NCI-H345 treated with DMSO at 0.1 percent for 48 hours (cell line): ENCODE results near the gene TUBB.

Experiments used
- DNase-seq: peaks from one replicate; lab custom pipeline; 2025; ENCODE audit not compliant: unreplicated experiment; lab: John Stamatoyannopoulos, UW

The TUBB gene

DNA sequence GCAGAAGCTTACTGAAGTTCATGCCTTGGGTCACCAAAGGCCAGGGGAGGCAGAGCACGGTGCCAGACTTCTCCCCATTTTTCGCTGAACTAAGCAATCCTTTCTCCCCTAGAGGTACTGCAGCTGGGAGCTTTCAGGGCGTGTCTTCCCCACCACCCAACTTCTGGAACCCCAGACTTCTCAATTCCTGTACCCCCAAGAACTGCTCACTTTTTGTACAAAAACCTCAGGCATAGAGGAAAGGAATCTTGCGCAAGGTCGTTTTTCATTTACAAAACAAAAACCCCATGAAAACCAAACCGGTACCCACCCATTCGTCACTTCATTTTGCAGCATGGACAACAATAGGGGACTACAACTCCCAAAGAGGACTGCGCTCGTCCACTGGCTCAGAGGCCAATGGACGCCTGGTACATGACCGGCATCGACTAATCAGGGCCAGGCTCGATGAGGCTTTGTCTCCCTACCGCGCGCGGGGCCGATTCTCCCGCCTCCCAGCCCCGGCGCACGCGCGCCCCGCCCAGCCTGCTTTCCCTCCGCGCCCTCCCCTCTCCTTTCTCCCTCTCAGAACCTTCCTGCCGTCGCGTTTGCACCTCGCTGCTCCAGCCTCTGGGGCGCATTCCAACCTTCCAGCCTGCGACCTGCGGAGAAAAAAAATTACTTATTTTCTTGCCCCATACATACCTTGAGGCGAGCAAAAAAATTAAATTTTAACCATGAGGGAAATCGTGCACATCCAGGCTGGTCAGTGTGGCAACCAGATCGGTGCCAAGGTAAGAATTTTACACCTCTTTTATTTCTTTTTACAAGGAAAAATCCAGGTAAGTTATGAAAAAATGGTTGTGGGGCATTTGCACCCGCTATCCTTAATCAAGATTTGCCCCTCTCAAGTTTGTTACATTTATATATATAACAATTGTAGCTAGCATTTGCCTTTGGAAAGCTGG, at the start of gene TUBB:
TUBB (plus strand) TSS at position 562 of the 947 bp plus-strand sequence; CDS start at position 717, 155 bp downstream.
- peak; percentile 95 for DNase-seq

DNA sequence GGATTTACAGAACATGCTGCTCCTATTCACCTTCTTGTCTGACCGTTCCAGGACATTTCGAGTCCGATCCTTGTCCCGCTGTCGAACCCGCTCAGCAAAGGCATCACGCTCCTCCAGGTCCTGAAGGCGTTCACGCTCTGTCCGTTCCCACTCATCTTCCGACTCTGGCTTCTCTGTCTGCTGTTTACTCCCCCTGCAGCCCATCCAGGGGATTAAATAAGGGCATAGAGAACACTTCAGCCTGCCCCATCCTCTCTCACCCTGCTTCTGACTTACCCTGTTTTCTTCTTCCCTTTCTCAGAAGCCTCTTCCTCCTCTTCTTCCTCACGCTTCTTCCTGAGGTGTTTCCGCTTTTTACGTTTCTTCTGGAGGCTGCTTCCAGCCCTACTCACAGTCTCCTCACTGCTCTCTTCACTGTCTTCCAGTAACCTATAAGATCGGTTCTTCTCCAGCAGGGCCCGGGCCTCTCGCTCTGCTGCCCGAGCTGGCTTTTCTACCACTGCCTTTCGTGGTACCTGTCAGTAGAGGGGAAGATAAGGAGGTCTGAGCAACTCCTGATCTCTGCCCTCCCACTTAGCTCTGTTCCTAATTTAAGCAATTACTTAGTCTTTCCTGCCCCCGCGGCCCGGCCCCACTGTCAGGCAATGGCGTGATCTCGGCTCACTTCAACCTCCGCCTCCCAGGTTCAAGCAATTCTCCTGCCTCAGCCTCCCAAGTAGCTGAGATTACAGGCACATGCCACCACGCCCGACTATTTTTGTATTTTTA, 49.2 kb upstream of the TUBB start:
- no peak for DNase-seq

DNA sequence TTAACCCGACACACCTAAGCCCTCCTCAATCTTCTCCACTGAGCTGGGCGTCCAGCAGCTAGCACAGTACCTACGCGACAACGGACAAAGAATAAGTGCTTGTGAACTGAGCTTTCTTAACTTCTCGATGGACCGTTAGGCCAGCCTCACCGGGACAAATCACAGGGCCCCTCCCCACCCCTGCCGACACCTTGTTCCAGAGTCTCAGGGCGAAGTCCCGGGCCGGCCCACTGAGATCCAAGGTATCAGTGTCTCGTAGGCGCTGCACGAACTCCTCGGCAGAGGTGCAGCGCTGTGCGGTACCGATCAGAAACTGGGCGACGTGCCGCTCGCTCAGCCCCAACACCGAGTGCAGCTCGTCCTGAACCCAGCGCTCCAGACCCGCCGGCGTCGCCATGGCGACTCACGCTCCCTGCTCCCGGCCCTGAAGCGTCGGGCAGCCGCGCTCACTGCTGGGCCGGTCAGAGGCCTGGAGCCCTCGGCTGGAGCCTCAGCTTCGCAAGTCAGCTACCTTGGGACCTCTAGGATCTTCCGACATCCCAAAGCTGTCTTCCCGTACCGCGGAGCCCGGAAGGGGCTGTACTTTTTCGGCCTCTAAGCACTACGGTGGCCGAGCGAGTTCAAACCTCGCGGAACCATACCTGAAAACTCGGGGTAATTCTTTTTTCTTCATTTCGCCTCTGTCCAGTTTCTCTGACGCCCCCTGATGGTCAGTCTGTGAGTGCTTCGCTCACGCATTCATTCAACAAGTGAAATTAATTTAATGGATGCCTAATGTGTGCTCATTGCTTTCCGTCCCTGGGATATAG, 47.5 kb upstream of the TUBB start, which contains the start of gene DHX16:
DHX16 (minus strand) TSS at position 562 of the 809 bp plus-strand sequence; CDS start at position 397, 165 bp downstream.
- DNase-seq: peak; percentile 94

DNA sequence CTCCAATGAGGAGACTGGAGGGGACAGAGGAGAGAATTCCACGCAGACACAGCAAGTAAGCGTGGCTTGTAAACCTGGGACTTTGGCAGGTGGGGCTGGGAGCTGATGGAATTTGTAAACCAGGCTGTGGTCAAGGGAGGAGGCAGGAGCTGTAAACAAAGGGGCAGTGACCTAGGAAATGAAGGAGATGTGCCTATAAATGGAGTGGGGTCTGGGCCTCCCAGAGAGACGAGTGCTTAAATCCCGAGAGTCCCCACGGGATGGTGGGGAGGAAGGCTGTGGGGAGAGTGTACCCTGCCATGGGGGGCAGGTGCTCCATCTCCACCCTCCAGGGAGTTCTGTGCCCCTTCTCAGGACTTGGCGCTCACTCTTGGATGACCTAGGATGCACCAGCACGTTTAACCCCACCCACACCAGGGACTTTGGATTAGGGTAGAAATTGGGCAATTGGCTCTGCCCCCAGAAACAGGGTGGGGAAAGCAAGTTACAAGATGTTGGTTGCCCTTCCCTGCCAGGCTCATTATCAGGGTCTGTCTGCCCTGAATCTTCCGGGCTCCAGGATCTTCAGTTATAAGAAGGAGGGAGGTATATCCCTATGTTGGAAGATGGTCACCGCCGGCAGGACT, 43.4 kb upstream of the TUBB start:
- DNase-seq: no peak

DNA sequence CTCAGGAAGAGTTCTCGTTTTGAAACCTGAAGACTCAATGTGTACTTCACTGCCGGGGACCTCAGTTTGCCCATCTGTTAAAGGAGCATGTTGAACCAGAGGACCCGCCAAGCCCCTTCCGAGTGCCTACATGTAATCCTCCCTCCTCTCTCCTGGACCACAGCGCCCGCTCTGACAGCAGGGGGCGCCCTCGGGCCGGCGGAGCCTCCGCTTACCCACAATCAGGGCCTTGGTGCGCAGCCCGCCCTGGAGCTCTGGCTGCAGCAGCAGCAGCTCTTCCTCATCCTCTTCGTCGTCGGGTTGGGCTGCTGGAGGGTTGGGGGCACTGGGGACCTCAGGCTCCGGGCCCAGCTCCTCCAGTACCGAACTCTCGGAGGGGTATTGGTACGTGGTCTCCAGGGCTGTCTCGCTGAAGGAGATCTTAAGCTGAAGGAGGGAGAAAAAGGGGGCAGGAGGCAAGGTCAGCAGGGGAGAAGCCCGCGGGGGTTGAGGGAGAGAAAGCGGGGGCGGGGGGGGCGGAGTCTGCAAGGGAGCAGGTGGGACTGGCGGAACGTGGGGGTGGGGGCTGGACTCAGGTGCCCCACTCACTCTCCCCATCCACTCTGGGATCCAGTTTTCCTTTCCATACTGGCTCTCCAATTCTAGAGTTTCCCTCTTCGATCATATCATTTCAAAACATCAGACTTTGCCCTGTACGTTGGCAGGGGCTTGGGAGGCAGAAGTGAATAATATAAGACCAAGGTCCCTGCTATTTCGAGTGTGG, 41.0 kb upstream of the TUBB start:
- no peak for DNase-seq

DNA sequence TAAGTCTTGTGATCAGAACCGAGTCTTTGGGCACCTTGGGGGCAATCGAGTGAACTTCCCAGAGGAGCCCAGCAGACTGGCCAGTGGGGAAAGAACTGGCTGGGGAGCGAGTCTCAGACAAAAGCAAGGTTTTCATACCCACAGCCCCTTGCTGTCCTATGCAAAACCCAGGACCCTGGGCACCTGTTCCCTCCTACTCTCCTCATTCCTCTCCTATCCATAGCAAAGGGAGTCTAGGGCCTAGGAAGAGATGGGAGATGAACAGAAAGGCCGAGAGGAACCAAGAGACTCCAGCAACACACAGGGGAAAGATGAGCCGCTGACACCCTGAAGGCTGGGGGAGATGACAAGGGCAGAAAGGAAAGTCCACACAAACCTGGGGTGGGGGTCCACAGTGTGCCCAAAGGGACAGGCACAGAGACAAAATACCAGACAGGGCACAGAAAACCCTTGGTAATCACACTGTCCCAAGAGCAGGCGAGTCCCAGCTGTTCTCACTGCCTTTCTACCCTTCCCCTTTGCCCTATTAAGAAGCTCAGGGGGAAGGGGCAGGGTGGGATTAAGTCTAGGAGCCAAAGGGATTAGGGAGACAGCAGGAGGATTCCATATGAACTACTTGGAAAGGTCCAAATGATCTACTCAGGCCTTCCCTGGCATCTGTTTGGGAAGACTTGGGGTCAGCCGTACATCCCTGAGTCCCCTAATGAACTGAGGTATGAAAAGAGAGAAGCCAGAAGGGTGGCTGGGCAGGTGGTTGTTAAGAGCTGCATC, 40.2 kb upstream of the TUBB start:
- DNase-seq: no peak

DNA sequence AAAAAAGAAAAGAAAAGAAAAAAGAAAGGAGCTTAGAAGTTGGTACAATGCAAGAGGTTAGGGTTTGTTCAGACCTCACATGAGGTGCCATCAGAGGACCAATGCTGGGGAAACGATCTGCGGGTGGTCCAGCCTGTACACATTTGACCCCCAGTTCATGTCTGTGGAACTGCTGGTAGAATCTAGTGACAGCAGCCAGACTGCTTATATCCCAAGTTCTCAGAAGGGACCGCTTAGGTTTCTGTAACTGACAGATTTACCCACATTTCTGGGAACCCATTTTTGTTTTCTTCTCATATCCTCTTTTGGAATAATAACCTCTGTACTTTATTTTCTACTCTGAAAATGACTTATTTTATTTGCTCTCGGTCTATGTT, 38.4 kb upstream of the TUBB start:
- no peak for DNase-seq

DNA sequence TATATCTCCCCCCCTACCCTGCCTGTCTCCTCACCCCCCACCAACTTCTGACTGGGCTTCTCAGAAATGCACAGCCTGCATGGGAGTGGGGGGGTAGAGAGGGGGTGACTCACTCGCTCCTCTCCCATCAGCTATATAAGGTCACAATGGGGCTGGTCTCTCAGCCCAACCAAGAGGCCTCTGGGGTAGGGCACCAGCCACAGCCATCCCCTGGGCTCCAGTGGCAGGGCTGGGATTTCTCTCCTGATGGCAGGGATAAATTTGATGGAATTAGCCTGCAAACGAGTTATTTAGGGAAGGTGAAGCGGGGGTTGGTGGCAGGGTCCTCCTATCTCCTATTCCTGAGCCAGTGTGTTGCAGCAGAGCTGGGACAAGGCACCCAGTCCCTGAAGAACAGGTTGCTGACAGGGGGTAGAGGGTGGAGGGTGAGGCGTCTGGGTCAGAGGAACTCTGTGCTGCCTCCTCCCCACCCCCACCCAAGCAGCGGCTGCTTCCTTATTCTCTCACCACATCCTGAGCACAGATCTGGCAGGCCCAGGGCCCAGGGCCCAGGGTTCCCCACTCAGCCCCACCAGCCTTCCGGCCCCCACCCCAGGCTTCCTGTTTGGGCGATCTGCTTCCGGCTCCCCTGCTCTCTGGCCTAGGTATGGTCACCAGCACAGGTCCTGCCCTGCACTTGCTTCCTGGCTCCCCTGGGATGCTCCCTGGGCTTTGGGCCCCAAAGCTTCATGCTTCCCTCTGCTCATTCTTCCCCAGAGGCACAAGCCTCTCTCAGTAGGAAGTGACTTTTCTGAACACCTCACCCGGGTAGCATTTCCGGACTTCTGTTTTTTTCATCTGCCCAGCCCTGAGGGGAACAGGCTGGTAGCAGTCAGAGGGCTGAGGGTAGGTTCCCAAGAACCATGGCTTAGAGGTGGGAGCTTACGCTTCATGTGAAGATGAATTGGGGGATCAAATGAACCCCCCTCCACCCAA, 37.7 kb upstream of the TUBB start:
- DNase-seq: no peak

DNA sequence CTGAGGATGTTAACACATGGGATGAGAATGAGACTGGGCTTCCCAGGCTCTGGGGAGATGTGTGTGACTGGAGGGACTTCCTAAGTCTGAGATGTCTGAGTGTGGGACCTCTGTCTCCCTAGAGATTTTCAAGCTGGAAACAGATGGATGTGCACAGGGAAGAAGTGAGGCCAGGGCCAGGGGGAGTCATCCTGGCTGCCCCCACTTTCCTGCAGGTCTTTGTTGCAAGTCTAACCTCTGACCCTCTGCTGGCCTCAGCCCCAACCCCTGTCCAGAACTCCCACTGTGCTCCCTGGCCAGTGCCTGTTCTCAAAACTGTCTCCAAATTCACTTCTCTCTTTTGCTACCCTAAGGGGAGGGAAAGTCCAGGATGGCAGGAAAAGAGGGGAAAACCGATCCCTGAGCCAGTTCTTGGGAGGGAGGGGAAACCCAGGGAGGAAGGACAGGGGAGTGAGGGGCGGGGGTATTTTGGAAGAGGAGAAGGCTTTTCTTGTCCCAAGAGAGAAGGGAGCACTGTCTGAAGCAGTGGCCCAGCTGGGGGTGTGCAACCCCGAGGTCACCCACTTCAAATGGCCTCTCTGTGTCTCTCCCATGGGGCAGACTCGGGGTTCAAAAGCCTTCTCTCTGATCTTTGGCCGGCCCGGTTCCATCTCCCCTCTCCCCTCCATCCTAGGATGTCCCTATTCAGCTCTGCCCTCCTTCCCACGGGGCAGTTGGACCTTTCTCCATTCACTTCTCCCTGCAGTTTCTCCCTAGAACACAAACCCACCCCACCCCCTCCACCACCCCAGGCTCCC, 36.8 kb upstream of the TUBB start:
- no peak for DNase-seq

DNA sequence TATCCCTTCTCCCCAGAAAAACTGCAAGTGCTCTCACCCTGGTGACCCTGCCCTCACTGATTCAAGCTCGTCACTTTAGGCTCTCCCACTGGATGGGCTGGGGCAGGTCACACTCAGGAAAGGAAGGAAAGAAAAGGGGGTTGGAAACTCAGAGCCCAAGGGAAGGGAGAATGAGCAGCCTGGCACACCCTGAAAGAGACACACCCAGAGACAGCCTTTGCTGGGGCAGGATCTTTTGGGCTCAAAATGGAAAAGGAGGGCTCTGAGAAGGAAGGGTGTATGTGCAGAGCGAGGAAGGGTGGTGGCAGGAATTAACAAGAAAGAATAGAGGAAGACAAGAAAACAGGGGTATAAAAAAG, 36.2 kb upstream of the TUBB start:
- DNase-seq: no peak

DNA sequence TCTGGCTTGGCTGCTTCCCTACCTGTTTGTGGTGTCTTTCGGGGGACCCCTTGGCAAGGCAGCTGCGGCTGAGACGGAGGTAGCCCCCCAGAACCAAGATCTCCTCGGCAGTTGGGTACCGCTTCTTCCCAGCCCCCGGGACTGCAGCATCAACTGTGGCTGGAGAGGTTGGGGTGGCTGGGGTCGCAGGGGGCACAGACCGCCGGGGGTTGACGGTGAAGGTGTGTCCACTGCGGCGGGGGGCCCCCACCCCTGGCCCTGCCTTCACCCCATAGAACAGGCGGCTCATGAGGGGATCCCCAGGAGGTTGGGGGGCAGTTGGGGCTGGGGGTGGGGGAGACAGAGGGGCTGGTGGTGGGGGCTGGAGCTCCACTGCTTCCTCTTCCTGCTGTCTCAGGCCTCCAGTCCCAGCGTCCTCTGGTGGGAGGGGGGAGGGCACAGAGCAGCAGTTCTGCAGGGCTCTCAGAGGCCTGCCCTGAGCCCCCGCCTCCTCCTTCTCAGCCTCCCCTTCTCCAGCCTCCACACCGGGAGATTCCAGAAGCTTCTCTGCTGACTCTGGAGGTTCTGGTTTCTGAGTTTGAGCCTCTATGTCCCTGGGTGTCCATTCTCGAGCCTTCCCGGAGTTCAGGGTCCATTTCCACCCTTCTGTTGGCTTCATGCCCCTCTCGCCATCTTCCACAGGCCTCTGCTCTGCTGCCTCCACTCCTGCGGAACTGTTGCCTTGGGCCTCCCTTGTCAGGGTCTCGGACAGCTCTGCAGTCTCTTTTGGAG, 35.6 kb upstream of the TUBB start:
- no peak for DNase-seq

DNA sequence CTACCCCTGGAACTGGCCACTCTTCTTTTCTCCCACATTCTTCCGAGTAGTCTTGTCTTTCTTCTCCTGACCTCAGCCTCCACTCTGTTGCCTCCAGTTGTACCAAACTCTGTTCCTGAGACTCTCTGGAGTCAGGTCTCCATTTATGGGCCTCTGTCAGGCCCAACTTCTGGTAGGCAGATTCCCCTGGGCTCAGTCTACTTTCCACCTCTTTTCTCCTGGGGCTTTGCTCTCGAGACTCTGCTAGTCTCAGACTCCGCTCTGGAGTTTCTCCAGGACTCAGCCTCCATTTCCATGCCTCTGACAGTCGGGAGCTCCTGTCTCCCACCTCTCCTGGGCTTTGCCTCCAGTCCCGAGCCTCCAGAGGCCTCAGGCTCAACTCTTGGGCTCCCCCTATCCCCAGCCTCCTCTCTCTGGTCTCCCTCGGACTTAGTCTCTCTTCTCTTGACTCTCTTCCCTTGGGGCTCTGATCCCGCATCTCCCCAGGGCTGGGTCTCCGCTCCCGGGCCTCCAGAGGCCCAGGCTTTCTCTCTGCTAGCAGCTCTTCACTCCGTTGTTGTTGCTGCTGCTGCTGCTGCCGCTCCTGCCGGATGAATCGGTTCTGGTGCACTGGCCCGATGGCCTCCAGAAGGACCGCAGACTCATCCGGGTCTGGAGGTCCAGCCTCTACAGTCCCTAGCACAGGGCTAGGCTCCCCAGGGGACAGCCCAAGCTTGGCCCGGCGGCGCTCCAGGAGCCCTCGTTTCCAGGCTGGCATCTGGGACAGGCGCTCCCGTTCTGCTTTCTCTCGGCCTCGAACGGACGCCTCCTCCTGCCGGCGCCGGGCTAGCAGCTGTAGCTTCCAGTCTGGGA, 34.8 kb upstream of the TUBB start:
- DNase-seq: no peak

DNA sequence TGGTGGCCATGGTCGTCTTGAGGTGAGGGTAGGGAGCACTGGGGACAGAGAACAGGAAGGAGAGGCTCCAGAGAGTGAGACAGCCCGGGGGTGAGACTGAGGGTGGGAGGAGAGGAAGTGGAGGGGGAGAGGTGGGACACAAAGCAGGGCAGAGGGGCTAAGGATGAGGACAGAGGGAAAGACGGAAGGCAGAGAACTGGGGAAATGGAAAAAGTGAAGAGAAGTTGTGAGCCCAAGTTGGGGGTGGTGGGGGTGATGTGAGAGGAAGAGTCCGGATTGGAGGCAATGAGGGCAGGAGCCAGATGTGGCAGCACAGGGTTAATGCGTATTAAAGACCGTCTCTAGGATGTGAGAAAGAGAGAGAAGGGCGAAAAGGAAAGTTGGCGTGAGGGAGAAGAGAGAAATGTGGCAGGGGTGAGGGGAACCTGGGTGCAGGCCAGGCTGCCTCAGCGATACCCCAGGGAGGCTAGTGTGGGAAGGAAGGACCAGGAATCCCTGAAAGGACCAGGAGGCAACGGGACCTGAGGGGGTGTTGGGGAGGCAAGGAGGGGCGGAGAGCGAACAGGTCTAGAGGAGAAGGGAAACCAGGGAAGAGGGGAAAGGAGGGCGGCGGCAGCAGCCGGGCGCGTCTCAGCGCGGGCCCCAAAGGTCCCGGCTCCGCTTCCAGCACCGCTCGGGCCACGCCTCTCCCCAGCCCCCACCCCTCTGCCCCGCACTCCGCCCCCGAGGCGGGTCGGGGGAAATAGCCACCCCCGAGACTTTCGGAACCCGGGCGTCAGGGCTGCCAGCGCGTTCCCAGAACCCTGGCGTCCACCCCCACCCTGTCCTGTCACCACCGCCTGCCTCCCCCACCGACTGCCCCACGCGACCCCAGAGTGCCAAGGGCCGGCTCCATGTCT, 33.9 kb upstream of the TUBB start, which contains the start of gene PPP1R18:
PPP1R18 (minus strand) TSS at position 637 of the 899 bp plus-strand sequence; CDS start at position 10, 627 bp downstream.
- no peak for DNase-seq

DNA sequence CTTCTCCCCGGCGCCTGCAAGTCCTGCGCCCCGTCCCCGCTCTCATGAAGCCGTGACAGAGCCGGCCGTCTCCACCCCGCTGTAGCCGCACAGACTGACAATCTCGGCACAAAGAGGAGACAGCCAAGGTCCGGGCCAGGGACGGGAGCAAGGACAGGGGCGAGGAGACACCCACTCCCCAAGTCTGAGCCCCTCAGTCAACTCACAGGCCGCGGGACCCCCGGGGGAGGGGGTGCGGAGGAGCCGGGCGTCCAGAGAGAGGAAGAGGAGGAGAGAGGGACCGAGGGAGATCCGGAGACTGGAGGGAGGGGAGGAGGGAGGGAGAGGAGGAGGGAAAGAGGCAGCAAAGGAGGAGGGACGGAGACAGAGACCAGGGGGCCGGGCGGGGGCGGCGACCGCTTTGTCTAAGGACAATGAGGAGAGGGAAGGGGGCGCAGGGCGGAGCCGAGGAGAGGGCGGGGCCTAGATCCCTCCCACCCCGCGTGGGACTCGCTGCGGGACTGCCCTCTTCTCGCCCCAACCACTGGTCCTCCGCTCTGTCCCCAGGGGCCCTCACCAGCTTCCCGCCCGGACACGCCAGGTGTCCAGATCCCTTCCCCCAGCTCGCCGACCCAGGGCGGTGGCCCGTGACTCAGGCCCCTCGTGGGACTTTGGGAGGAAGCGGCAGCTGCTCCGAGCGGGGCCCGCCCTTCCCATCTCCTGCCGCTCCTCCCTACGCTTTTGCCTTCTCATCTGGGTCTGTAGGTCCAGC, 33.1 kb upstream of the TUBB start:
- peak; percentile 76 for DNase-seq
